WERI-Rb-1 (cell line): ENCODE results near the gene CC2D1B.

Experiments
- DNase-seq: peaks from one replicate; pipeline ENCODE4 v3.0.0-alpha.2; 2020
- H3K27ac ChIP-seq: fragments of 250-450 bp; sonication (Bioruptor Pico); 2 replicates; pipeline ENCODE4 v1.5.1; 2020; ENCODE audit warnings: mild to moderate bottlenecking, moderate library complexity
- H3K27me3 ChIP-seq: fragments of 250-450 bp; sonication (Bioruptor Pico); 2 replicates; pipeline ENCODE4 v1.5.1; 2021; ENCODE audit warnings: mild to moderate bottlenecking, low read depth, moderate library complexity; ENCODE audit not compliant: insufficient read depth, severe bottlenecking
- H3K36me3 ChIP-seq: fragments of 250-450 bp; sonication (Bioruptor Pico); 2 replicates; pipeline ENCODE4 v1.5.1; 2020; ENCODE audit warnings: mild to moderate bottlenecking, moderate library complexity
- H3K4me3 ChIP-seq: 2 replicates; pipeline ENCODE4 v1.5.1; 2011; ENCODE audit warnings: low read depth, mild to moderate bottlenecking, control low read depth, low read length
- H3K9me3 ChIP-seq: fragments of 250-450 bp; sonication (Bioruptor Pico); 2 replicates; pipeline ENCODE4 v1.5.1; 2021; ENCODE audit warnings: mild to moderate bottlenecking, moderate library complexity; ENCODE audit not compliant: severe bottlenecking
- CTCF ChIP-seq: IDR thresholded peaks from 2 replicates; pipeline ENCODE4 v1.5.1; 2011; ENCODE audit warnings: low read depth, mild to moderate bottlenecking, control low read depth, inconsistent platforms, low read length

Gene CC2D1B

GRCh38 chr1:52334906-52335528 lies 31.0 kb downstream of the CC2D1B start:
- no peak for DNase-seq
- no peak for TF ChIP-seq CTCF
- H3K36me3 ChIP-seq = peaks cover 9% of the 10 kb centered on the region

GRCh38 chr1:52332411-52332810 lies 33.6 kb downstream of the CC2D1B start:
- DNase-seq = no peak
- no peak for TF ChIP-seq CTCF
- Histone ChIP-seq H3K36me3 (peaks cover 9% of the 10 kb centered on the region), H3K4me3 (no peak overlapping the region), H3K9me3 (no peaks in the 10 kb centered on the region), H3K27me3 (no peaks in the 10 kb centered on the region), H3K27ac (no peak overlapping the region)

More at GRCh38 chr1:52334906-52335528, 31.0 kb downstream of the CC2D1B start:
- no peak overlapping the region for H3K4me3 ChIP-seq
- H3K27me3 ChIP-seq = no peaks in the 10 kb centered on the region
- H3K27ac ChIP-seq = no peak overlapping the region
- no peaks in the 10 kb centered on the region for H3K9me3 ChIP-seq

- no peak for TF ChIP-seq CTCF
- DNase-seq = no peak
- no peaks in the 10 kb centered on the region for H3K9me3 ChIP-seq
- H3K4me3 ChIP-seq = no peak overlapping the region
- no peaks in the 10 kb centered on the region for H3K27me3 ChIP-seq
- H3K27ac ChIP-seq = no peak overlapping the region
- no peaks in the 10 kb centered on the region for H3K36me3 ChIP-seq
These were observed 37.4 kb downstream of the CC2D1B start for GRCh38 chr1:52328615-52329014.

- TF ChIP-seq CTCF = no peak
- DNase-seq = no peak
- no peaks in the 10 kb centered on the region for H3K36me3 ChIP-seq
- H3K27ac ChIP-seq = no peak overlapping the region
- no peak overlapping the region for H3K4me3 ChIP-seq
- no peaks in the 10 kb centered on the region for H3K27me3 ChIP-seq
- no peaks in the 10 kb centered on the region for H3K9me3 ChIP-seq
These were observed 40.2 kb downstream of the CC2D1B start for GRCh38 chr1:52325786-52326185.

- no peaks in the 10 kb centered on the region for H3K27me3 ChIP-seq
- H3K27ac ChIP-seq = no peak overlapping the region
- TF ChIP-seq CTCF = no peak
- no peak overlapping the region for H3K4me3 ChIP-seq
- H3K36me3 ChIP-seq = no peaks in the 10 kb centered on the region
- DNase-seq = no peak
- no peaks in the 10 kb centered on the region for H3K9me3 ChIP-seq
These were observed 42.3 kb downstream of the CC2D1B start for GRCh38 chr1:52323731-52324130.

GRCh38 chr1:52321061-52321460 lies 44.9 kb downstream of the CC2D1B start:
- H3K27me3 ChIP-seq = no peaks in the 10 kb centered on the region
- H3K4me3 ChIP-seq = no peak overlapping the region
- no peaks in the 10 kb centered on the region for H3K36me3 ChIP-seq
- DNase-seq = no peak
- H3K9me3 ChIP-seq = no peaks in the 10 kb centered on the region
- H3K27ac ChIP-seq = no peak overlapping the region
- no peak for TF ChIP-seq CTCF
